Loucy (cell line): ENCODE data around the gene ARHGAP26.

Source experiments
- H2AFZ ChIP-seq: fragments of 200-600 bp; sonication (generic); 2 replicates; pipeline ENCODE4 v1.6.0; 2016; ENCODE audit warnings: antibody characterized with exemption, mild to moderate bottlenecking, low read length, moderate library complexity
- H3F3A ChIP-seq: fragments of 200-600 bp; 2 replicates; pipeline ENCODE4 v1.6.0; 2016; ENCODE audit warnings: antibody characterized with exemption, low read depth, mild to moderate bottlenecking
- H3K27me3 ChIP-seq: fragments of 200-600 bp; sonication (generic); 2 replicates; pipeline ENCODE4 v1.6.1; 2014; ENCODE audit warnings: low read length, mild to moderate bottlenecking; ENCODE audit not compliant: insufficient read depth, poor library complexity, severe bottlenecking
- H3K36me3 ChIP-seq: fragments of 200-600 bp; sonication (generic); 2 replicates; pipeline ENCODE4 v1.6.1; 2016; ENCODE audit warnings: low read length; ENCODE audit not compliant: insufficient read depth
- H3K4me1 ChIP-seq: fragments of 200-600 bp; sonication (generic); 2 replicates; pipeline ENCODE4 v1.5.1; 2014; ENCODE audit warnings: low read length, mild to moderate bottlenecking; ENCODE audit not compliant: insufficient read depth, poor library complexity, severe bottlenecking
- H3K4me2 ChIP-seq: fragments of 200-600 bp; sonication (generic); 2 replicates; pipeline ENCODE4 v1.6.0; 2014; ENCODE audit warnings: antibody characterized with exemption, low read length, low read depth, mild to moderate bottlenecking; ENCODE audit not compliant: poor library complexity, severe bottlenecking
- H3K4me3 ChIP-seq: fragments of 200-600 bp; sonication (generic); 2 replicates; pipeline ENCODE4 v1.5.1; 2014; ENCODE audit warnings: low read length, mild to moderate bottlenecking, mixed read lengths; ENCODE audit not compliant: poor library complexity, severe bottlenecking
- H3K79me2 ChIP-seq: fragments of 200-600 bp; sonication (generic); 2 replicates; pipeline ENCODE4 v1.6.1; 2014; ENCODE audit warnings: low read length; ENCODE audit not compliant: insufficient read depth
- H3K9ac ChIP-seq: fragments of 200-600 bp; sonication (generic); 2 replicates; pipeline ENCODE4 v1.6.0; 2014; ENCODE audit warnings: mild to moderate bottlenecking, low read depth, low read length, moderate library complexity; ENCODE audit not compliant: poor library complexity, severe bottlenecking
- H3K9me2 ChIP-seq: fragments of 200-600 bp; sonication (generic); replicated peaks from 2 replicates; pipeline ENCODE4 v1.6.1; 2016; ENCODE audit warnings: low read depth, low read length, mixed read lengths
- H3K9me3 ChIP-seq: fragments of 200-600 bp; sonication (generic); 2 replicates; pipeline ENCODE4 v1.6.1; 2014; ENCODE audit warnings: mild to moderate bottlenecking, antibody characterized with exemption, low read length, low read depth; ENCODE audit not compliant: insufficient read depth
- H4K20me1 ChIP-seq: fragments of 200-600 bp; sonication (generic); 2 replicates; pipeline ENCODE4 v1.6.0; 2014; ENCODE audit warnings: antibody characterized with exemption, low read length, mild to moderate bottlenecking; ENCODE audit not compliant: insufficient read depth, poor library complexity, severe bottlenecking
- CTCF ChIP-seq: fragments of 200-600 bp; sonication (generic); conservative IDR thresholded peaks from 2 replicates; pipeline ENCODE4 v1.5.1; 2014; ENCODE audit warnings: mild to moderate bottlenecking, antibody characterized with exemption, low read length
- EZH2phosphoT487 ChIP-seq: fragments of 200-600 bp; IDR thresholded peaks from 2 replicates; pipeline ENCODE4 v1.6.1; 2018; ENCODE audit warnings: antibody characterized with exemption, mild to moderate bottlenecking, moderate library complexity, borderline replicate concordance

ARHGAP26 gene

DNA sequence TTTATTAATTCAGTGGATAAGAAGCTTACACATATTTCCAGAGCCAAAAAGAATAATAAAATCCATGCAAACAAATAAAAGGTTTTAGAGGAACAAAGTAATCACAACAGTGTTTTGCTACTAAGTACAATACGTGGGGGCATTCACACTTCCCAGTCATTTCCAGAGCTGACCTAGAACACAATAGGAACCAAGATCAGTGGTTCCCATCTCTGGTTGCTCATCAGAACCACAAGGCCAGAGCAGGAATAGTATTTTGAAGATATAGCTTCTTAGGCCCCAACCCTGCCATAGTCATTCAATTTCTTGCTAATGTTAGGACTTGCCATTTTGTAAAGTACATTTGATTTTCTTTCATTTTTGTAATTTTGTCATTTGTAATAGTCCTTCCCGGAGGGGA lies 417.9 kb downstream of the ARHGAP26 start:
- TF ChIP-seq CTCF = no peak
- no peak for TF ChIP-seq EZH2phosphoT487
- H3F3A ChIP-seq = no peaks in the 10 kb centered on the region
- peaks cover 4% of the 10 kb centered on the region; the same call in 1 of the 2 replicates for H3K9me3 ChIP-seq
- H3K36me3 ChIP-seq = no peaks in the 10 kb centered on the region
- no peaks in the 10 kb centered on the region for H3K79me2 ChIP-seq
- no peaks in the 10 kb centered on the region for H3K27me3 ChIP-seq
- no peaks in the 10 kb centered on the region for H3K4me1 ChIP-seq
- no peaks in the 10 kb centered on the region for H4K20me1 ChIP-seq
- H3K4me3 ChIP-seq = no peak overlapping the region
- H2AFZ ChIP-seq = no peak overlapping the region
- no peaks in the 10 kb centered on the region for H3K9me2 ChIP-seq
- H3K9ac ChIP-seq = no peak overlapping the region
- H3K4me2 ChIP-seq = no peak overlapping the region

GRCh38 chr5:143188692-143189091 lies 418.5 kb downstream of the ARHGAP26 start:
- Histone ChIP-seq H3K4me2 (no peak overlapping the region), H3K4me3 (no peak overlapping the region), H3F3A (no peaks in the 10 kb centered on the region), H2AFZ (no peak overlapping the region), H3K9me3 (peaks cover 4% of the 10 kb centered on the region; the same call in 1 of the 2 replicates), H4K20me1 (no peaks in the 10 kb centered on the region), H3K79me2 (no peaks in the 10 kb centered on the region), H3K9ac (no peak overlapping the region), H3K9me2 (no peaks in the 10 kb centered on the region), H3K27me3 (no peaks in the 10 kb centered on the region), H3K36me3 (no peaks in the 10 kb centered on the region), H3K4me1 (no peaks in the 10 kb centered on the region)
- TF ChIP-seq CTCF (no peak), EZH2phosphoT487 (no peak)

DNA sequence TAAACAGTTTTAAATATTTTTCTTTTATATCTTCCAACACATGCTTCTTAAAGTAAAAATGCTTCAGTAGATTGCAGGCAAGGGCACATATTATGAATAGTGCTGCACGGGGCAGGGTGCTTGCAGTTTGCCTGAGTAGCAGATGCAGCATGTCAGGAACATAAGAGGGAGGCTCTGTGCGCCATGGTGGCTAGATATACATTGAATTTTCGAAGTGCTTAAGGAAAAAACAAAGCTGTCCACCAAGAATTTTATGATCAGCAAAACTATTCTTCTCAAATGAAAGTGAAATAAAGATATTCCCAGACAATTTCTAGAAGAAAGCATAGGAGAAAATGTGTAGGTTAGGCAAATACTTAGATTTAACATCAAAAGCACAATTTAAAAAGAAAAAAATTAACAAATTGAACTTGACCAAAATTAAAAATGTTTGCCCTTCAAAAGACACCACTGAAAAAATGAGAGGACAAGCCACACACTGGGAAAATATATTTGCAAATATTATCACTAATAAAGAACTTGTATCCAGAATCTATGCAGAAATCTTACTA lies 420.2 kb downstream of the ARHGAP26 start:
- Histone ChIP-seq H3F3A (no peaks in the 10 kb centered on the region), H3K4me2 (no peak overlapping the region), H3K36me3 (no peaks in the 10 kb centered on the region), H2AFZ (no peak overlapping the region), H3K27me3 (no peaks in the 10 kb centered on the region), H3K4me1 (no peaks in the 10 kb centered on the region), H4K20me1 (no peaks in the 10 kb centered on the region), H3K9me3 (peaks cover 4% of the 10 kb centered on the region; the same call in 1 of the 2 replicates), H3K79me2 (no peaks in the 10 kb centered on the region), H3K9ac (no peak overlapping the region), H3K4me3 (no peak overlapping the region), H3K9me2 (no peaks in the 10 kb centered on the region)
- no peak for TF ChIP-seq CTCF
- TF ChIP-seq EZH2phosphoT487 = no peak
